ENCODE measurements around the gene RIOX2. TPM values are rescaled to one million over a fixed set of nuclear protein-coding genes. Genes with fewer than 3 reads are reported as not detected.

Gene RIOX2
- total RNA-seq, 2 donors from 2014 or later, result 17.1 to 20.0 TPM

DNA sequence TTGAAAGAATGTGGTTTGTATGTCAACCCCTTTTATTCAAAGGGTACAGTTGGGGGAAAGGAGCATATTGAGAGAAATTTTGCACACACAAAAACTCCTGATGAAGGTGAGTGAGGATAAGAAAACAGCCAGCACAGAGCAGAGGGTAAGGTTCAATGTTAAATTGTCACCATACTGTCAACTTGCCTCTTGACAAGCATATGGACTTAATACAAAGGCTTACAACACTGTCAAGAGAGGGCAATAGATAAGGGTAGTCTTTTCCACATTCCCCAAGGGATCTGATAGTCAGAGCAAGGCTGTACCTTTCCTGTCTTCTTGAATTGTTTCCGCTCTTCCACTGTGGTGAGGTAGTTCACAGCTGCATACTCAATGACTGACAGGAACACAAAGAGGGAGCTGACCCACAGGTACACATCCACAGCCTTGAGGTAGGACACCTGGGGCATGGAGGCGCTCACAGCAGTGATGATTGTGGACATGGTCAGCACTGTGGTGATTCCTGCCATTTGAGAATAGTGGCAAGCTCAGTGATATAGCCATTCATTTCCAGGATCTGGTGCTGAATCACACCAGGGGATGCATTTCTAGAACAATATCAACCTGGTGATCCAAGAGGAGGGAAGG, 20.4 kb upstream of the RIOX2 start:
- no peak for DNase-seq (ENCODE audit: low spot score)
- intact Hi-C loops (cut with DNase I), result no loop called here

- intact Hi-C loops (cut with DNase I), result no loop called here
- DNase-seq (ENCODE audit: low spot score), result no peak
These were observed 19.1 kb upstream of the RIOX2 start for GRCh38 chr3:97991293-97991682.

DNA sequence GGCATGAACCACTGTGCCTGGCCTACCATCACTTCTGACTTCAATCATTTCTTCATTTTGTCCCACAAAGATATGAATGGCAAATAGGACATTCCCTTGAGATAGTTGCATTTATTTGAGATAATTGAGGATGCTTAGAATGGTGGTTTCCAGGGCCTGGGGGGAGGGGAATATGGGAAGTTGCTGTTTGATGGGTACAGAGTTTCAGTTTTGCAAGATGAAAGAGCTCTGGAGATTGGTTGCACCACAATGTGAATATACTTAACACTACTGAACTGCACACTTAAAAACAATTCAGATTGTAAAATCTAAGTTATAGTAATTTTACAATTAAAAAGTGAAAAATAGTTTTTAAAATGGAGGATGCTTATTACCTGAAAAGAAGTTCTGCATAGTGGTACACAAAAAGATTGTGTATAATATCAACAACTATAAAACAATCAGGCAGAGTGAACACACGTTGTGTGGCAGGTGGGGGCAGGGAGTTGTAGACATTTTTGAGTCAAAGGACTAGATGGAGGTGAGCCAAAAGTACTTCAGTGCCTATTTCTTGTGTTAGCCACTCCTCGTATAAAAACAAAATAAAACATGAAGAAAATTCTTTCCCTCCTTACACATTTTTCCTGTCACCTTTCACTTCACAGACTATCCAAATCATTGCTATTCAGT, 18.5 kb upstream of the RIOX2 start:
- intact Hi-C loops (cut with DNase I), result no loop called here

GRCh38 chr3:97988784-97989568, 16.7 kb upstream of the RIOX2 start:
- DNase-seq (ENCODE audit: low spot score), result no peak
- intact Hi-C loops (cut with DNase I), result no loop called here

More for the DNA sequence above, 18.5 kb upstream of the RIOX2 start:
- DNase-seq (ENCODE audit: low spot score), result no peak

DNA sequence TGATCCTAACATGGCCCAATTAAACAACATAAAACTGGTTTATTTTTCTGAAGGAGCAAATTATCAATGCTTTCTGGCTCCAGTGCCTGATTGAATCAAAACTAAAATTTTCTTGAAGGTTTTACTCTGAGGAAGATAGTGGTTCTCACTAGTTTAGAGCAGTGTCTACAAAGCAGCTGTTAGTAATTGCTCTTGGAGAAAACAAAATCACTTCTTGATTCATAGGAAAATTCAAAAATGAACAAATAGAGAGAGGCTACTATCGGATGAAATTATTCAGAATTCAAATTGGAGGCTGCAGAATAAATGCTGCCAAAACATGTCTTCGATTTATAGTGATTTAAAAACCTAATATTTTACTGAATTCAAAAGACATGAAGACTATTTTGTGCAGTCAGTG, 15.1 kb upstream of the RIOX2 start:
- DNase-seq (ENCODE audit: low spot score), result no peak
- intact Hi-C loops (cut with DNase I), result no loop called here

GRCh38 chr3:97983933-97984491, 11.8 kb upstream of the RIOX2 start:
- no peak for DNase-seq (ENCODE audit: low spot score)
- intact Hi-C loops (cut with DNase I), result no loop called here

GRCh38 chr3:97981886-97982285, 9.7 kb upstream of the RIOX2 start:
- intact Hi-C loops (cut with DNase I), result no loop called here
- no peak for DNase-seq (ENCODE audit: low spot score)

DNA sequence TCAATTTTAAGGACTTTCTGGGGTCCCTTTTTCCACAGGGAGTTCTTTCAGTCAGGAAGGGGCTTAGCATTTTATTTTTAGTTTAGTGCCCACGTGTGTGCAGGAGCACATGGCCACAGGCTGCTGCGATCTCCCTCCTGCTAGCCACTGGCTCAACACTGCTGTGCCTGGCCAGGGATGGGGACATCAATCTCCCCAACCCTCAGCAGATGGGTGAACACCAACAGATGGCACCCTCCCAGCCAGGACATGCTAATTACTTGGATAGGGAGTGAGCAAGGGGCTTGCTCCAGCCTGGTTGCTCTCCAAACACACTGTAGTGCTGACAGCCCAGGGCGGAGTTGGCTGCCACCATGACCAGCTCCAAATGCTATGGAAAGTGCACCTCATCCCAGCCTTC, 7.4 kb upstream of the RIOX2 start:
- intact Hi-C loops (cut with DNase I), result loop anchor here in 1 of 2 donors (10.0 kb wide), 1 partner anchor 155 kb away; the partner anchor contains the start of gene CRYBG3
- DNase-seq (ENCODE audit: low spot score), result peak; percentile 25

GRCh38 chr3:97975466-97975865, 3.2 kb upstream of the RIOX2 start:
- no peak for DNase-seq (ENCODE audit: low spot score)
- intact Hi-C loops (cut with DNase I), result loop anchor here in 1 of 2 donors (10.0 kb wide), 1 partner anchor 151 kb away; the partner anchor contains the start of gene CRYBG3

DNA sequence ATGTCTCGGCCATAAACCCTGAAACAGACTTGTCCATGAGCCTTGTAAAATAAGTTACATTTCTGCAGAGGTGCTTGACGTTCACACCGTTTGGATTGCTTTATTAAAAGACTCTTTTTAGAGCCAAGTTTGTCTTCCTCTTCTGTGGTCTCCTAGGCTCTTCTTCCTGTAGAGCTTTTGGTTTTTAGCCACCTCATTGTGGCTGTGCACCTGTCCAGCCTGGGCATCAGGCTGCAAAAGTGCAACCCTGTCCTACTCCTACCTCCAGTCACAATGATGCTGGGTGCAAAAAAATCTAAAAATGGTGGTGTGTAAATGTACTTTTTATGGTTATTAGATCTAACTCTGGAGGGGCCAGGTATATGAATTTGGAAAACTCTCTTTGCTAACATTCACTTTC, 2.8 kb upstream of the RIOX2 start:
- no peak for DNase-seq (ENCODE audit: low spot score)
- intact Hi-C loops (cut with DNase I), result loop anchor here in 1 of 2 donors (10.0 kb wide), 1 partner anchor 150 kb away; the partner anchor contains the start of gene CRYBG3

- intact Hi-C loops (cut with DNase I), result loop anchor here in 1 of 2 donors (10.0 kb wide), 1 partner anchor 148 kb away; the partner anchor contains the start of gene CRYBG3
- DNase-seq (ENCODE audit: low spot score), result no peak
These were observed 745 bp upstream of the RIOX2 start for GRCh38 chr3:97972976-97973375.

- DNase-seq (ENCODE audit: low spot score), result no peak
- intact Hi-C loops (cut with DNase I), result loop anchor here in 1 of 2 donors (10.0 kb wide), 1 partner anchor 146 kb away; the partner anchor contains the start of gene CRYBG3
These were observed 1.1 kb downstream of the RIOX2 start for GRCh38 chr3:97970956-97971620.

DNA sequence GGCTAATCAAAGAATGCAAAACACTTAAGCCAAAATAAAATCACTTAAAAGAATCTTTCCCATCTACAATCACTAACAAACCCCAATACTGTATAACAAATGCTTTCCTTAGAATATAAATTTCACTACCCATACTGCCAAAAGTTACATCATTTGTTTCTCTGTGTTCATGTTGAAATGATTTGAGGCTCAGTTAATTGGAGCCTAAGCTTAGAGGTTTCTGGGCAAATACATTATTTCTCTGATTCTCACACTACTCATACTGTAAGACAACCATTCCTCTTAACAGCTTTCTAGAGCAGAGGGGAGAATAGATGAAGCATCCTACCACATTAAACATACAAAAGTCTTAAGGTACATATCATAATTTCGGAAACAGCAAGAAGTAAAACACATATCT, 2.1 kb downstream of the RIOX2 start:
- no peak for DNase-seq (ENCODE audit: low spot score)
- intact Hi-C loops (cut with DNase I), result loop anchor here in 1 of 2 donors (10.0 kb wide), 1 partner anchor 145 kb away; the partner anchor contains the start of gene CRYBG3

GRCh38 chr3:97969541-97969940, 2.7 kb downstream of the RIOX2 start:
- DNase-seq (ENCODE audit: low spot score), result no peak
- intact Hi-C loops (cut with DNase I), result no loop called here

DNA sequence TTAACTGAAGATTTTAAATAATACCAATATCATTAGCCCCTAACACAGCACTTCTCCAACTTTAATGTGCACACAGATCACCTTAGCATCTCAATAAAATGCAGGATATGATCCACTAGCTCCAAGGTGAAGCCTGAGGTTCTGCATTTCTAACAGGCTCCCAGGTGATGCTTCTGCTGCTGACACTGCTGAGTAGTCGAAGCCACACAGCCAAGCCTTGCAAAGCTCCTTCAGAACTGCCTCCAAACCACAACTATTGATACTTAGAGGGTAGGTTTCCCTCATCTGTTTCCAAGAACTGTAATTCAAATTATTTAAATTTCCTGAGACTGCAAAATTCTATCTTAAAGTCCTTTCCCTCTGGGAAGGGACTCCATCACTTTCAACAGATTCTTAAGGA, 3.9 kb downstream of the RIOX2 start:
- no peak for DNase-seq (ENCODE audit: low spot score)
- intact Hi-C loops (cut with DNase I), result no loop called here

DNA sequence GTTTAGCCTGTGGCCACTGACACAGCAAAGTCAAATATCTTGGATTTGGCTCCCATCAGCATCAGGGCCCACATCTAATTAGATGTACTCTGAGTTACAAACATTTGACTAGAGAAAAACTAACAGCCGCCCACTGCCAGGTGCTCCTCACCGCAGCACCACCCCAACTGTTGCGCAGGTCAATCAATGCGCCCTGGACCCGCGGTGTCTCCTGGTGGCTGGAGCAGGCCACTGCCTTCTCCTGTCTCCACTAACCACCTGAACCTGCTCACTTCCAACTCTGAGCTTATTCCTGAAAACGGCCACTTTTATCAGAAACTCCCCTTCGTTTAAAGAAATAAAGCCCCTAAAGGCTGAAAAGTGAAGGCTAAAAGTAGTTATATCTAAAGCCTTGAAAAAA, 4.3 kb downstream of the RIOX2 start:
- no peak for DNase-seq (ENCODE audit: low spot score)
- intact Hi-C loops (cut with DNase I), result no loop called here

DNA sequence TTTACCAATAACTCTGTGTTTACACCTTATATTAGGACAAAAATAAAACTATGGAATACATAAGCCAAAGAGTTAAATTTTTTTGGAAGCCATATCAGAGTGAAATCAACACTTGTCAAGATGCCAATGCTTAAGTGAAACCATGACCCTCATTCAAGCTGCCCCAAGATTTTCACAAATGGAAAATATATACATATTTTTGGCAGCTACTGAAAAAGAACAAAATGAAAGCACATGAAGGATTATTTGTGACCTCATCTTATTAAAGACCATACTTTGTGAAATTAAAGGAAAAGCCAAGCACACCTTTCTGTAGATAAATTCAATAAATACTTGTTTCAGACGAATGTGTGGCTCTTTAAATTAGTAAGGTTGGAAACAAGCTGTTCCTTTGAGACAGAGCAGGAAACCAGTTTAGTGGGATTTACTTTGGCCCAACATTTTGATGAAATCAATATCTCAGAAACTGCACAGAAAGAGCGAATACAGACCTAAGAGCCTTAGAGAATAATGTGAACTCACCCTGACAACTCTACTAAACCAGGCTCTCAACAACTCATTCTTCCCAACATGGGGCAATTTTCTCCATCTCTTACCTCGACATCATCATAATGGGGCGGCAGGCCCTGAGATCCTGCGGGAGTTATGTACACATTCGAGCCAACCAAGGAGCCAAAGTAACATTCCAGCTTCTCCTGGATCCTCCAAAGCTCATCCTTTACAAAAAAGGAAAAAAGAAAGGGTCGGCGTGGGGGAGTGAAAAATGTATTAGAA, 11.1 kb downstream of the RIOX2 start:
- no peak for DNase-seq (ENCODE audit: low spot score)
- intact Hi-C loops (cut with DNase I), result no loop called here

- intact Hi-C loops (cut with DNase I), result no loop called here
- no peak for DNase-seq (ENCODE audit: low spot score)
These were observed 11.7 kb downstream of the RIOX2 start for GRCh38 chr3:97960551-97960950.

Measured in posterior vena cava (tissue), 2 donors.